WTC11 (cell line): ENCODE data around the gene AFM. TPM values are rescaled to one million over a fixed set of nuclear protein-coding genes. Genes with fewer than 3 reads are reported as not detected.

Experiments
- ATAC-seq: fragments of 200-7000 bp; cut with Tn5 transposase; 2 replicates; pipeline ENCODE4 v1.10.0; 2021; ENCODE audit warnings: mild to moderate bottlenecking, moderate library complexity
- CTCF ChIA-PET: fragments of 300-600 bp; sonication (Branson Sonifier 250); formaldehyde crosslinking; loops from one replicate; lab custom pipeline; 2021; ENCODE audit warnings: antibody characterized with exemption; lab: Charles Lee
- POLR2A ChIA-PET: fragments of 350-600 bp; sonication (Branson Sonifier 250); formaldehyde crosslinking; loops from one replicate; lab custom pipeline; 2021; ENCODE audit warnings: antibody characterized with exemption; lab: Charles Lee
- DNase-seq: peaks from one replicate; pipeline ENCODE4 v3.0.0; 2021; ENCODE audit warnings: low spot score
- H3K27ac Mint-ChIP-seq: 2 replicates; pipeline ENCODE4 v1.8.0; 2021; ENCODE audit warnings: mixed read lengths
- H3K27me3 Mint-ChIP-seq: 2 replicates; pipeline ENCODE4 v1.8.0; 2021; ENCODE audit warnings: low read depth, mild to moderate bottlenecking, moderate library complexity, mixed read lengths
- H3K36me3 Mint-ChIP-seq: 2 replicates; pipeline ENCODE4 v1.8.0; 2021; ENCODE audit warnings: mixed read lengths
- H3K4me1 Mint-ChIP-seq: 2 replicates; pipeline ENCODE4 v1.8.0; 2022; ENCODE audit warnings: mixed read lengths
- H3K4me3 Mint-ChIP-seq: 2 replicates; pipeline ENCODE4 v1.8.0; 2021; ENCODE audit warnings: mild to moderate bottlenecking, moderate library complexity, mixed read lengths
- H3K9me3 Mint-ChIP-seq: 2 replicates; pipeline ENCODE4 v1.8.0; 2021; ENCODE audit warnings: mixed read lengths
- ATF1 ChIP-seq: sonication (generic); formaldehyde crosslinking; IDR thresholded peaks from 2 replicates; pipeline ENCODE4 v1.8.1; 2023; ENCODE audit warnings: mild to moderate bottlenecking, moderate library complexity, missing genetic modification reagents
- CBFB ChIP-seq: sonication (generic); formaldehyde crosslinking; IDR thresholded peaks from 2 replicates; pipeline ENCODE4 v1.8.1; 2022; ENCODE audit warnings: mild to moderate bottlenecking, low read depth, missing genetic modification reagents
- CDX4 ChIP-seq: fragments of 250-450 bp; sonication (Bioruptor Pico); IDR thresholded peaks from 2 replicates; pipeline ENCODE4 v1.9.0; 2021; ENCODE audit warnings: moderate library complexity, mild to moderate bottlenecking, inconsistent platforms, borderline replicate concordance
- E2F1 ChIP-seq: sonication (generic); formaldehyde crosslinking; IDR thresholded peaks from 2 replicates; pipeline ENCODE4 v1.8.0; 2022; ENCODE audit warnings: mild to moderate bottlenecking, missing genetic modification reagents
- E2F4 ChIP-seq: sonication (generic); formaldehyde crosslinking; IDR thresholded peaks from 2 replicates; pipeline ENCODE4 v1.8.1; 2022; ENCODE audit warnings: low read depth, mild to moderate bottlenecking, moderate library complexity, missing genetic modification reagents, borderline replicate concordance
- ELF4 ChIP-seq: sonication (generic); formaldehyde crosslinking; IDR thresholded peaks from 2 replicates; pipeline ENCODE4 v1.8.1; 2022; ENCODE audit warnings: low read depth, mild to moderate bottlenecking, moderate library complexity, missing genetic modification reagents
- ERG ChIP-seq: fragments of 250-450 bp; sonication (Bioruptor Pico); IDR thresholded peaks from 2 replicates; pipeline ENCODE4 v1.8.0; 2021; ENCODE audit warnings: mild to moderate bottlenecking
- GTF2I ChIP-seq: fragments of 250-450 bp; sonication (Bioruptor Pico); conservative IDR thresholded peaks from 2 replicates; pipeline ENCODE4 v1.4.0; 2021; ENCODE audit warnings: mild to moderate bottlenecking
- JAZF1 ChIP-seq: fragments of 250-450 bp; sonication (Bioruptor Pico); IDR thresholded peaks from 2 replicates; pipeline ENCODE4 v1.9.0; 2021; ENCODE audit warnings: moderate library complexity, mild to moderate bottlenecking, inconsistent platforms
- JUN ChIP-seq: sonication (generic); formaldehyde crosslinking; IDR thresholded peaks from 2 replicates; pipeline ENCODE4 v1.8.0; 2023; ENCODE audit warnings: mild to moderate bottlenecking, missing genetic modification reagents
- NFYB ChIP-seq: sonication (generic); formaldehyde crosslinking; conservative IDR thresholded peaks from 2 replicates; pipeline ENCODE4 v1.8.0; 2022; ENCODE audit warnings: low read depth, missing genetic modification reagents
- PREB ChIP-seq: sonication (generic); formaldehyde crosslinking; IDR thresholded peaks from 2 replicates; pipeline ENCODE4 v1.8.1; 2022; ENCODE audit warnings: mild to moderate bottlenecking, missing genetic modification reagents, moderate library complexity, borderline replicate concordance
- RELA ChIP-seq: sonication (generic); formaldehyde crosslinking; IDR thresholded peaks from 2 replicates; pipeline ENCODE4 v1.8.1; 2022; ENCODE audit warnings: missing genetic modification reagents, mild to moderate bottlenecking, borderline replicate concordance
- RORB ChIP-seq: fragments of 250-450 bp; sonication (Bioruptor Pico); IDR thresholded peaks from 2 replicates; pipeline ENCODE4 v1.9.0; 2021; ENCODE audit warnings: mild to moderate bottlenecking
- SOX15 ChIP-seq: fragments of 250-450 bp; sonication (Bioruptor Pico); IDR thresholded peaks from 2 replicates; pipeline ENCODE4 v1.9.0; 2021; ENCODE audit warnings: mild to moderate bottlenecking
- SP1 ChIP-seq: sonication (generic); formaldehyde crosslinking; conservative IDR thresholded peaks from 2 replicates; pipeline ENCODE4 v1.8.1; 2022; ENCODE audit warnings: missing genetic modification reagents
- TCF7 ChIP-seq: sonication (generic); formaldehyde crosslinking; IDR thresholded peaks from 2 replicates; pipeline ENCODE4 v1.8.0; 2022; ENCODE audit warnings: mild to moderate bottlenecking, low read depth, missing genetic modification reagents, moderate library complexity
- ZBTB43 ChIP-seq: sonication (generic); formaldehyde crosslinking; IDR thresholded peaks from 2 replicates; pipeline ENCODE4 v1.8.1; 2023; ENCODE audit warnings: mild to moderate bottlenecking, missing genetic modification reagents
- ZNF232 ChIP-seq: sonication (generic); formaldehyde crosslinking; IDR thresholded peaks from 2 replicates; pipeline ENCODE4 v1.8.0; 2022; ENCODE audit warnings: mild to moderate bottlenecking, missing genetic modification reagents
- ZNF263 ChIP-seq: sonication (generic); formaldehyde crosslinking; IDR thresholded peaks from 2 replicates; pipeline ENCODE4 v1.8.1; 2022; ENCODE audit warnings: low read depth, mild to moderate bottlenecking, moderate library complexity, missing genetic modification reagents
- ZNF423 ChIP-seq: fragments of 250-450 bp; sonication (Bioruptor Pico); IDR thresholded peaks from 2 replicates; pipeline ENCODE4 v2.1.2; 2022; ENCODE audit warnings: mild to moderate bottlenecking, moderate library complexity
- total RNA-seq: library from RNA; stranded (reverse); gene quantifications from 3 replicates; pipeline ENCODE4 v1.2.3, GENCODE V29; 2021
- TF ChIP-seq, protein P1 (sequence below): sonication (generic); formaldehyde crosslinking; IDR thresholded peaks from 2 replicates; pipeline ENCODE4 v1.8.1; 2023; ENCODE audit warnings: mild to moderate bottlenecking, missing genetic modification reagents, moderate library complexity
- TF ChIP-seq, protein P2 (sequence below): sonication (generic); formaldehyde crosslinking; IDR thresholded peaks from 2 replicates; pipeline ENCODE4 v1.8.0; 2022; ENCODE audit warnings: missing genetic modification reagents
- TF ChIP-seq, protein P3 (sequence below): sonication (generic); formaldehyde crosslinking; IDR thresholded peaks from 2 replicates; pipeline ENCODE4 v1.8.1; 2022; ENCODE audit warnings: mild to moderate bottlenecking, moderate library complexity, missing genetic modification reagents

The AFM gene
- total RNA-seq, 1 experiment from 2014 or later, result not detected

GRCh38 chr4:73539386-73539785 is 57.8 kb downstream of the AFM start:
- Mint-ChIP-seq H3K4me3 (no peak overlapping the region), H3K4me1 (no peaks in the 10 kb centered on the region), H3K36me3 (peaks cover 3% of the 10 kb centered on the region; the same call in 1 of the 2 replicates), H3K27me3 (no peaks in the 10 kb centered on the region), H3K27ac (no peak overlapping the region), H3K9me3 (peaks cover 9% of the 10 kb centered on the region)
- ChIA-PET POLR2A (no interaction called here), CTCF (no interaction called here)
- no peak for TF ChIP-seq JUN (CRISPR knock-in tag)
- no peak for TF ChIP-seq TCF7 (CRISPR knock-in tag)
- TF ChIP-seq E2F4 (CRISPR knock-in tag), result no peak
- no peak for TF ChIP-seq JAZF1
- TF ChIP-seq, protein P1, sequence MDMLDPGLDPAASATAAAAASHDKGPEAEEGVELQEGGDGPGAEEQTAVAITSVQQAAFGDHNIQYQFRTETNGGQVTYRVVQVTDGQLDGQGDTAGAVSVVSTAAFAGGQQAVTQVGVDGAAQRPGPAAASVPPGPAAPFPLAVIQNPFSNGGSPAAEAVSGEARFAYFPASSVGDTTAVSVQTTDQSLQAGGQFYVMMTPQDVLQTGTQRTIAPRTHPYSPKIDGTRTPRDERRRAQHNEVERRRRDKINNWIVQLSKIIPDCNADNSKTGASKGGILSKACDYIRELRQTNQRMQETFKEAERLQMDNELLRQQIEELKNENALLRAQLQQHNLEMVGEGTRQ (CRISPR knock-in tag), result no peak
- TF ChIP-seq ELF4 (CRISPR knock-in tag), result no peak
- no peak for TF ChIP-seq CBFB (CRISPR knock-in tag)
- DNase-seq (no peak), ATAC-seq (no peak)

GRCh38 chr4:73540826-73541225 is 59.3 kb downstream of the AFM start:
- CTCF ChIA-PET, result no interaction called here
- Mint-ChIP-seq H3K27me3 (no peaks in the 10 kb centered on the region), H3K9me3 (peaks cover 18% of the 10 kb centered on the region), H3K4me1 (no peaks in the 10 kb centered on the region), H3K36me3 (peaks cover 3% of the 10 kb centered on the region; the same call in 1 of the 2 replicates), H3K4me3 (no peak overlapping the region), H3K27ac (no peak overlapping the region)
- ATAC-seq (no peak), DNase-seq (no peak)
- POLR2A ChIA-PET, result no interaction called here
- TF ChIP-seq, protein P2, sequence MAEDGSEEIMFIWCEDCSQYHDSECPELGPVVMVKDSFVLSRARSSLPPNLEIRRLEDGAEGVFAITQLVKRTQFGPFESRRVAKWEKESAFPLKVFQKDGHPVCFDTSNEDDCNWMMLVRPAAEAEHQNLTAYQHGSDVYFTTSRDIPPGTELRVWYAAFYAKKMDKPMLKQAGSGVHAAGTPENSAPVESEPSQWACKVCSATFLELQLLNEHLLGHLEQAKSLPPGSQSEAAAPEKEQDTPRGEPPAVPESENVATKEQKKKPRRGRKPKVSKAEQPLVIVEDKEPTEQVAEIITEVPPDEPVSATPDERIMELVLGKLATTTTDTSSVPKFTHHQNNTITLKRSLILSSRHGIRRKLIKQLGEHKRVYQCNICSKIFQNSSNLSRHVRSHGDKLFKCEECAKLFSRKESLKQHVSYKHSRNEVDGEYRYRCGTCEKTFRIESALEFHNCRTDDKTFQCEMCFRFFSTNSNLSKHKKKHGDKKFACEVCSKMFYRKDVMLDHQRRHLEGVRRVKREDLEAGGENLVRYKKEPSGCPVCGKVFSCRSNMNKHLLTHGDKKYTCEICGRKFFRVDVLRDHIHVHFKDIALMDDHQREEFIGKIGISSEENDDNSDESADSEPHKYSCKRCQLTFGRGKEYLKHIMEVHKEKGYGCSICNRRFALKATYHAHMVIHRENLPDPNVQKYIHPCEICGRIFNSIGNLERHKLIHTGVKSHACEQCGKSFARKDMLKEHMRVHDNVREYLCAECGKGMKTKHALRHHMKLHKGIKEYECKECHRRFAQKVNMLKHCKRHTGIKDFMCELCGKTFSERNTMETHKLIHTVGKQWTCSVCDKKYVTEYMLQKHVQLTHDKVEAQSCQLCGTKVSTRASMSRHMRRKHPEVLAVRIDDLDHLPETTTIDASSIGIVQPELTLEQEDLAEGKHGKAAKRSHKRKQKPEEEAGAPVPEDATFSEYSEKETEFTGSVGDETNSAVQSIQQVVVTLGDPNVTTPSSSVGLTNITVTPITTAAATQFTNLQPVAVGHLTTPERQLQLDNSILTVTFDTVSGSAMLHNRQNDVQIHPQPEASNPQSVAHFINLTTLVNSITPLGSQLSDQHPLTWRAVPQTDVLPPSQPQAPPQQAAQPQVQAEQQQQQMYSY, result no peak
- no peak for TF ChIP-seq ZNF232 (CRISPR knock-in tag)
- no peak for TF ChIP-seq SP1 (CRISPR knock-in tag)
- no peak for TF ChIP-seq ZNF263 (CRISPR knock-in tag)
- no peak for TF ChIP-seq RELA (CRISPR knock-in tag)
- TF ChIP-seq ATF1, result no peak
- TF ChIP-seq PREB (CRISPR knock-in tag), result no peak
- TF ChIP-seq NFYB (CRISPR knock-in tag), result no peak
- TF ChIP-seq ZBTB43 (CRISPR knock-in tag), result no peak
- no peak for TF ChIP-seq SOX15 (CRISPR knock-in tag)
- no peak for TF ChIP-seq CBFB (CRISPR knock-in tag)
- no peak for TF ChIP-seq GTF2I (CRISPR knock-in tag)
- no peak for TF ChIP-seq RORB (CRISPR knock-in tag)
- TF ChIP-seq CDX4, result no peak
- TF ChIP-seq ERG, result no peak
- no peak for TF ChIP-seq E2F1
- TF ChIP-seq, protein P3, sequence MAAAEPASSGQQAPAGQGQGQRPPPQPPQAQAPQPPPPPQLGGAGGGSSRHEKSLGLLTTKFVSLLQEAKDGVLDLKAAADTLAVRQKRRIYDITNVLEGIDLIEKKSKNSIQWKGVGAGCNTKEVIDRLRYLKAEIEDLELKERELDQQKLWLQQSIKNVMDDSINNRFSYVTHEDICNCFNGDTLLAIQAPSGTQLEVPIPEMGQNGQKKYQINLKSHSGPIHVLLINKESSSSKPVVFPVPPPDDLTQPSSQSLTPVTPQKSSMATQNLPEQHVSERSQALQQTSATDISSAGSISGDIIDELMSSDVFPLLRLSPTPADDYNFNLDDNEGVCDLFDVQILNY, result no peak
- no peak for TF ChIP-seq ZNF423 (CRISPR knock-in tag)
